Nephron progenitor cell (in vitro differentiated cells): Measurements from ENCODE around the gene PARN.
"Not testable (repeated sequence)": the region's sequence is repeated elsewhere in the genome, so short reads cannot be mapped to it uniquely, and the experiment has no call there.

ENCODE experiments used
- DNase-seq: peaks from one replicate; pipeline ENCODE4 v3.0.0; 2021
- H3K27ac Mint-ChIP-seq: 2 replicates; pipeline ENCODE4 v1.8.0; 2021; ENCODE audit warnings: mild to moderate bottlenecking, moderate library complexity, mixed read lengths
- H3K27me3 Mint-ChIP-seq: 2 replicates; pipeline ENCODE4 v1.8.0; 2021; ENCODE audit warnings: mild to moderate bottlenecking, low read depth, mixed read lengths; ENCODE audit not compliant: poor library complexity
- H3K36me3 Mint-ChIP-seq: 2 replicates; pipeline ENCODE4 v1.8.0; 2021; ENCODE audit warnings: low read depth, mixed read lengths
- H3K4me1 Mint-ChIP-seq: 2 replicates; pipeline ENCODE4 v1.8.0; 2021; ENCODE audit warnings: mixed read lengths
- H3K4me3 Mint-ChIP-seq: 2 replicates; pipeline ENCODE4 v1.8.0; 2021; ENCODE audit warnings: mild to moderate bottlenecking, moderate library complexity, mixed read lengths
- H3K9me3 Mint-ChIP-seq: 2 replicates; pipeline ENCODE4 v1.8.0; 2021; ENCODE audit warnings: mild to moderate bottlenecking, moderate library complexity, mixed read lengths
- CTCF ChIP-seq: fragments of 200-600 bp; sonication (generic); IDR thresholded peaks from 2 replicates; pipeline ENCODE4 v1.5.0; 2021; ENCODE audit warnings: antibody characterized with exemption

Gene PARN

GRCh38 chr16:14400285-14400977 is 229.6 kb downstream of the PARN start:
- Mint-ChIP-seq H3K4me1 (peaks cover 23% of the 10 kb centered on the region), H3K27me3 (peaks cover 5% of the 10 kb centered on the region), H3K9me3 (no peaks in the 10 kb centered on the region), H3K36me3 (no peaks in the 10 kb centered on the region), H3K4me3 (no peak overlapping the region), H3K27ac (peak overlapping the region; percentile 94)
- no peak for DNase-seq
- no peak for TF ChIP-seq CTCF

GRCh38 chr16:14399378-14400284 is 230.4 kb downstream of the PARN start:
- Mint-ChIP-seq H3K27me3 (peaks cover 5% of the 10 kb centered on the region), H3K4me3 (peak overlapping the region; percentile 31), H3K36me3 (no peaks in the 10 kb centered on the region), H3K27ac (peak overlapping the region; percentile 94), H3K9me3 (no peaks in the 10 kb centered on the region), H3K4me1 (peaks cover 23% of the 10 kb centered on the region)
- TF ChIP-seq CTCF, result no peak
- peak; percentile 27 for DNase-seq

GRCh38 chr16:14398014-14398717 is 231.9 kb downstream of the PARN start:
- H3K4me3 Mint-ChIP-seq, result no peak overlapping the region
- no peak overlapping the region for H3K27ac Mint-ChIP-seq
- no peaks in the 10 kb centered on the region for H3K9me3 Mint-ChIP-seq
- DNase-seq, result no peak
- TF ChIP-seq CTCF, result no peak
- peaks cover 23% of the 10 kb centered on the region for H3K4me1 Mint-ChIP-seq
- H3K27me3 Mint-ChIP-seq, result peaks cover 8% of the 10 kb centered on the region
- no peaks in the 10 kb centered on the region for H3K36me3 Mint-ChIP-seq

- not testable (repeated sequence) for H3K4me3 Mint-ChIP-seq, H3K9me3 Mint-ChIP-seq, H3K36me3 Mint-ChIP-seq, H3K27me3 Mint-ChIP-seq, DNase-seq
- peaks cover 17% of the 10 kb centered on the region for H3K4me1 Mint-ChIP-seq
- peak overlapping the region; percentile 39 for H3K27ac Mint-ChIP-seq
Measured at GRCh38 chr16:14395710-14396304, 234.3 kb downstream of the PARN start.

- Mint-ChIP-seq H3K9me3 (no peaks in the 10 kb centered on the region), H3K36me3 (no peaks in the 10 kb centered on the region), H3K27ac (peak overlapping the region; percentile 39), H3K27me3 (peaks cover 12% of the 10 kb centered on the region), H3K4me3 (no peak overlapping the region), H3K4me1 (peaks cover 7% of the 10 kb centered on the region)
- no peak for DNase-seq
- no peak for TF ChIP-seq CTCF
Measured at GRCh38 chr16:14394834-14395233, 235.2 kb downstream of the PARN start.

GRCh38 chr16:14392960-14393359 is 237.1 kb downstream of the PARN start:
- Mint-ChIP-seq H3K27me3 (peaks cover 15% of the 10 kb centered on the region), H3K27ac (no peak overlapping the region), H3K9me3 (no peaks in the 10 kb centered on the region), H3K4me1 (no peaks in the 10 kb centered on the region), H3K4me3 (no peak overlapping the region), H3K36me3 (no peaks in the 10 kb centered on the region)
- TF ChIP-seq CTCF, result no peak
- no peak for DNase-seq
